MM.1S (cell line): ENCODE measurements around the gene ANKS6.

Source experiments
- EZH2 ChIP-seq: fragments of 300-600 bp; sonication (generic); optimal IDR thresholded peaks from 2 replicates; pipeline ENCODE3; 2017; ENCODE audit warnings: low read depth, mild to moderate bottlenecking, antibody characterized with exemption, low read length, mixed read lengths
- EZH2phosphoT487 ChIP-seq: fragments of 300-600 bp; sonication (generic); IDR thresholded peaks from 2 replicates; pipeline ENCODE4 v1.6.1; 2018; ENCODE audit warnings: antibody characterized with exemption, low read length
- TF ChIP-seq, protein P1 (sequence below): fragments of 300-600 bp; sonication (generic); IDR thresholded peaks from 2 replicates; pipeline ENCODE4 v1.5.1; 2016; ENCODE audit warnings: antibody characterized with exemption, low read length, mixed read lengths

- TF ChIP-seq, protein P1, sequence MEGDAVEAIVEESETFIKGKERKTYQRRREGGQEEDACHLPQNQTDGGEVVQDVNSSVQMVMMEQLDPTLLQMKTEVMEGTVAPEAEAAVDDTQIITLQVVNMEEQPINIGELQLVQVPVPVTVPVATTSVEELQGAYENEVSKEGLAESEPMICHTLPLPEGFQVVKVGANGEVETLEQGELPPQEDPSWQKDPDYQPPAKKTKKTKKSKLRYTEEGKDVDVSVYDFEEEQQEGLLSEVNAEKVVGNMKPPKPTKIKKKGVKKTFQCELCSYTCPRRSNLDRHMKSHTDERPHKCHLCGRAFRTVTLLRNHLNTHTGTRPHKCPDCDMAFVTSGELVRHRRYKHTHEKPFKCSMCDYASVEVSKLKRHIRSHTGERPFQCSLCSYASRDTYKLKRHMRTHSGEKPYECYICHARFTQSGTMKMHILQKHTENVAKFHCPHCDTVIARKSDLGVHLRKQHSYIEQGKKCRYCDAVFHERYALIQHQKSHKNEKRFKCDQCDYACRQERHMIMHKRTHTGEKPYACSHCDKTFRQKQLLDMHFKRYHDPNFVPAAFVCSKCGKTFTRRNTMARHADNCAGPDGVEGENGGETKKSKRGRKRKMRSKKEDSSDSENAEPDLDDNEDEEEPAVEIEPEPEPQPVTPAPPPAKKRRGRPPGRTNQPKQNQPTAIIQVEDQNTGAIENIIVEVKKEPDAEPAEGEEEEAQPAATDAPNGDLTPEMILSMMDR, result no peak
- TF ChIP-seq EZH2 (no peak), EZH2phosphoT487 (no peak)
Observed at GRCh38 chr9:98815391-98815951, 19.1 kb upstream of the ANKS6 start.
